Mesenchymal stem cell (in vitro differentiated cells and primary cell): ENCODE measurements around the gene TCTN2.

ENCODE experiments used
- DNase-seq: peaks from one replicate; pipeline ENCODE4 v3.0.0-alpha.2; 2013
- H2AFZ ChIP-seq: one replicate; pipeline ENCODE4 v1.6.1; 2013; ENCODE audit warnings: low read depth, mild to moderate bottlenecking, control low read depth, inconsistent platforms, low read length, moderate library complexity
- H2AK5ac ChIP-seq: 2 replicates; pipeline ENCODE4 v1.6.1; 2013; ENCODE audit warnings: low read length, moderate library complexity, mild to moderate bottlenecking, inconsistent platforms; ENCODE audit not compliant: severe bottlenecking
- H2BK120ac ChIP-seq: one replicate; pipeline ENCODE4 v1.6.1; 2013; ENCODE audit warnings: low read depth, mild to moderate bottlenecking, inconsistent platforms, low read length, moderate library complexity
- H2BK12ac ChIP-seq, 2 experiments: one replicate each; pipeline ENCODE4 v1.6.1; 2013; ENCODE audit warnings: inconsistent platforms in 2 of 2, low read length in 2 of 2, mild to moderate bottlenecking in 2 of 2, moderate library complexity in 2 of 2, control low read depth in 1 of 2
- H2BK15ac ChIP-seq: one replicate; pipeline ENCODE4 v1.6.1; 2013; ENCODE audit warnings: mild to moderate bottlenecking, low read depth, inconsistent platforms; ENCODE audit not compliant: poor library complexity, severe bottlenecking
- H2BK5ac ChIP-seq: 2 replicates; pipeline ENCODE4 v1.6.1; 2013; ENCODE audit warnings: low read depth, mild to moderate bottlenecking, low read length, control low read depth, inconsistent platforms; ENCODE audit not compliant: poor library complexity, severe bottlenecking
- H3K14ac ChIP-seq, 2 experiments: one replicate each; pipeline ENCODE4 v1.6.1; 2013; ENCODE audit warnings: inconsistent platforms in 2 of 2, low read length in 2 of 2, control low read depth in 1 of 2, mild to moderate bottlenecking in 1 of 2, moderate library complexity in 1 of 2
- H3K18ac ChIP-seq, 2 experiments: one replicate each; pipeline ENCODE4 v1.6.1; 2013; ENCODE audit warnings: inconsistent platforms in 2 of 2, low read length in 2 of 2, control low read depth in 1 of 2, low read depth in 1 of 2, mild to moderate bottlenecking in 1 of 2
- H3K23ac ChIP-seq, 2 experiments: one replicate each; pipeline ENCODE4 v1.6.1; 2013; ENCODE audit warnings: inconsistent platforms in 2 of 2, low read length in 2 of 2, mild to moderate bottlenecking in 2 of 2, moderate library complexity in 2 of 2, control low read depth in 1 of 2
- H3K27ac ChIP-seq: 2 replicates; pipeline ENCODE4 v1.5.1; 2013; ENCODE audit warnings: mild to moderate bottlenecking, moderate library complexity, low read length, control low read depth, inconsistent platforms; ENCODE audit not compliant: poor library complexity, severe bottlenecking
- H3K27me3 ChIP-seq, 2 experiments: 2 replicates each; pipeline versions ENCODE4 v1.6.1 to v1.7.0; 2013; ENCODE audit warnings: low read length in 2 of 2, mild to moderate bottlenecking in 2 of 2, moderate library complexity in 2 of 2, control low read depth in 1 of 2, inconsistent platforms in 1 of 2; ENCODE audit not compliant: control insufficient read depth in 1 of 2, insufficient read depth in 1 of 2
- H3K36me3 ChIP-seq, 2 experiments: 2 replicates each; pipeline versions ENCODE4 v1.6.1 to v1.7.0; 2013; ENCODE audit warnings: low read length in 2 of 2, control low read depth in 1 of 2, inconsistent platforms in 1 of 2, low read depth in 1 of 2, mild to moderate bottlenecking in 1 of 2; ENCODE audit not compliant: insufficient read depth in 2 of 2, control insufficient read depth in 1 of 2
- H3K4ac ChIP-seq, 2 experiments: one replicate each; pipeline ENCODE4 v1.6.1; 2013; ENCODE audit warnings: inconsistent platforms in 2 of 2, low read length in 2 of 2, mild to moderate bottlenecking in 2 of 2, moderate library complexity in 2 of 2, control low read depth in 1 of 2, low read depth in 1 of 2
- H3K4me1 ChIP-seq: 2 replicates; pipeline ENCODE4 v1.6.1; 2013; ENCODE audit warnings: low read depth, low read length, control low read depth; ENCODE audit not compliant: control insufficient read depth, insufficient read depth
- H3K4me2 ChIP-seq: 2 replicates; pipeline ENCODE4 v1.6.1; 2013; ENCODE audit warnings: low read length, mild to moderate bottlenecking, inconsistent platforms; ENCODE audit not compliant: poor library complexity, severe bottlenecking
- H3K4me3 ChIP-seq, 2 experiments: 2 replicates each; pipeline versions ENCODE4 v1.5.1 to v1.7.0; 2013; ENCODE audit warnings: low read length in 2 of 2, mild to moderate bottlenecking in 2 of 2, control low read depth in 1 of 2, low read depth in 1 of 2; ENCODE audit not compliant: insufficient read depth in 1 of 2
- H3K79me1 ChIP-seq: replicated peaks from 2 replicates; pipeline ENCODE4 v1.6.1; 2013; ENCODE audit warnings: mild to moderate bottlenecking, control low read depth, low read length, inconsistent platforms; ENCODE audit not compliant: poor library complexity, severe bottlenecking
- H3K9ac ChIP-seq: 2 replicates; pipeline ENCODE4 v1.7.0; 2013; ENCODE audit warnings: mild to moderate bottlenecking, low read length, moderate library complexity
- H3K9me3 ChIP-seq: 2 replicates; pipeline ENCODE4 v1.7.0; 2013; ENCODE audit warnings: mild to moderate bottlenecking, low read length; ENCODE audit not compliant: control insufficient read depth
- H4K8ac ChIP-seq: one replicate; pipeline ENCODE4 v1.6.1; 2013; ENCODE audit warnings: inconsistent platforms, mild to moderate bottlenecking, low read length, moderate library complexity
- H4K91ac ChIP-seq: one replicate; pipeline ENCODE4 v1.6.1; 2013; ENCODE audit warnings: mild to moderate bottlenecking, low read length, inconsistent platforms
- WGBS: methylation state at CpG from one replicate; pipeline ENCODE4 v1.1.7; 2013; ENCODE audit warnings: mixed read lengths; 5-methylcytosine and 5-hydroxymethylcytosine counted together

TCTN2 gene

GRCh38 chr12:123683964-123684363, 13.1 kb downstream of the TCTN2 start:
- H3K23ac ChIP-seq, result no peak overlapping the region
- no peak overlapping the region for H2BK12ac ChIP-seq
- no peak overlapping the region for H2BK15ac ChIP-seq
- H2AFZ ChIP-seq, result no peak overlapping the region
- peaks cover 2% of the 10 kb centered on the region for H3K79me1 ChIP-seq
- H3K9ac ChIP-seq, result no peak overlapping the region
- no peak overlapping the region for H2BK120ac ChIP-seq
- H3K9me3 ChIP-seq, result no peaks in the 10 kb centered on the region
- no peak overlapping the region for H2BK5ac ChIP-seq
- no peak overlapping the region for H3K14ac ChIP-seq
- H4K8ac ChIP-seq, result no peak overlapping the region
- H3K27ac ChIP-seq, result no peak overlapping the region
- 100% methylated on average over 1 of the region's 3 CpGs for WGBS
- no peak overlapping the region for H3K4me2 ChIP-seq
- DNase-seq, result no peak
- peaks cover 24 to 50% of the 10 kb centered on the region in 2 experiments for H3K36me3 ChIP-seq
- H4K91ac ChIP-seq, result no peak overlapping the region
- no peaks in the 10 kb centered on the region for H3K4me1 ChIP-seq
- H2AK5ac ChIP-seq, result no peak overlapping the region
- no peak overlapping the region for H3K18ac ChIP-seq
- H3K27me3 ChIP-seq, result no peaks in the 10 kb centered on the region
- H3K4me3 ChIP-seq, result no peak overlapping the region
- H3K4ac ChIP-seq, result no peak overlapping the region

GRCh38 chr12:123686636-123687190, 15.8 kb downstream of the TCTN2 start:
- Histone ChIP-seq H3K27ac (no peak overlapping the region), H3K4me2 (no peak overlapping the region), H2BK12ac (no peak overlapping the region), H3K4me1 (no peaks in the 10 kb centered on the region), H2BK5ac (no peak overlapping the region), H2BK15ac (no peak overlapping the region), H3K79me1 (no peaks in the 10 kb centered on the region), H2BK120ac (no peak overlapping the region), H3K18ac (no peak overlapping the region), H2AK5ac (no peak overlapping the region), H4K91ac (no peak overlapping the region), H3K36me3 (peaks cover 26 to 52% of the 10 kb centered on the region in 2 experiments), H3K4me3 (no peak overlapping the region), H3K4ac (no peak overlapping the region), H3K14ac (no peak overlapping the region), H4K8ac (no peak overlapping the region), H3K27me3 (no peaks in the 10 kb centered on the region), H3K9ac (no peak overlapping the region), H3K9me3 (no peaks in the 10 kb centered on the region), H3K23ac (no peak overlapping the region), H2AFZ (no peak overlapping the region)
- WGBS, result 98% methylated on average over 18 of the region's 18 CpGs
- DNase-seq, result no peak

- Histone ChIP-seq H2BK12ac (no peak overlapping the region), H3K4me3 (no peak overlapping the region), H3K9ac (no peak overlapping the region), H4K8ac (no peak overlapping the region), H2BK15ac (no peak overlapping the region), H3K14ac (no peak overlapping the region), H2BK120ac (no peak overlapping the region), H3K27ac (no peak overlapping the region), H3K23ac (no peak overlapping the region), H2AK5ac (no peak overlapping the region), H2BK5ac (no peak overlapping the region), H3K79me1 (no peaks in the 10 kb centered on the region), H3K4me2 (no peak overlapping the region), H3K4ac (no peak overlapping the region), H3K9me3 (no peaks in the 10 kb centered on the region), H2AFZ (no peak overlapping the region), H4K91ac (no peak overlapping the region), H3K27me3 (no peaks in the 10 kb centered on the region), H3K36me3 (peaks cover 19 to 65% of the 10 kb centered on the region in 2 experiments), H3K4me1 (no peaks in the 10 kb centered on the region), H3K18ac (no peak overlapping the region)
- no peak for DNase-seq
- WGBS, result 96% methylated on average over 6 of the region's 8 CpGs
Observed at GRCh38 chr12:123690191-123690840, 19.4 kb downstream of the TCTN2 start.

- DNase-seq, result no peak
- Histone ChIP-seq H3K9ac (no peak overlapping the region), H3K4me1 (no peaks in the 10 kb centered on the region), H3K79me1 (no peaks in the 10 kb centered on the region), H3K27ac (no peak overlapping the region), H2BK120ac (no peak overlapping the region), H3K4ac (no peak overlapping the region), H2AK5ac (no peak overlapping the region), H3K36me3 (peaks cover 33 to 82% of the 10 kb centered on the region in 2 experiments), H3K14ac (no peak overlapping the region), H3K27me3 (no peaks in the 10 kb centered on the region), H2BK15ac (no peak overlapping the region), H2AFZ (no peak overlapping the region), H3K9me3 (no peaks in the 10 kb centered on the region), H3K18ac (no peak overlapping the region), H3K23ac (no peak overlapping the region), H2BK12ac (no peak overlapping the region), H3K4me3 (no peak overlapping the region), H4K91ac (no peak overlapping the region), H3K4me2 (no peak overlapping the region), H4K8ac (no peak overlapping the region), H2BK5ac (no peak overlapping the region)
- WGBS, result 92% methylated on average over 5 of the region's 8 CpGs
Observed at GRCh38 chr12:123696207-123696606, 25.3 kb downstream of the TCTN2 start.
